ENCODE results near the gene SUN2.

GRCh38 chr22:38730411-38730871, 25.4 kb downstream of the SUN2 start:
- TF ChIP-seq NFE2L2 (IDR thresholded peaks at IDR 0.05; ENCODE audit: low read depth, low read length) (no peak), POLR2A (IDR thresholded peaks at IDR 0.05; ENCODE audit: low read depth, low read length) (no peak), CTCF (conservative IDR thresholded peaks at IDR 0.05; ENCODE audit: low read depth, low read length) (no peak), RCOR1 (IDR thresholded peaks at IDR 0.05; ENCODE audit: insufficient replicate concordance, low read length) (no peak), USF2 (IDR thresholded peaks at IDR 0.05; ENCODE audit: low read depth, low read length) (no peak)
